LNCaP clone FGC (cell line): ENCODE measurements around the gene DGAT2L6.
"Not testable (repeated sequence)": the region's sequence is repeated elsewhere in the genome, so short reads cannot be mapped to it uniquely, and the experiment has no call there.

ENCODE experiments used
- DNase-seq: peaks from one replicate; pipeline ENCODE4 v3.0.0-alpha.2; 2011; ENCODE audit warnings: low read depth
- H3K4me3 ChIP-seq: 2 replicates; pipeline ENCODE4 v1.5.1; 2011; ENCODE audit warnings: mild to moderate bottlenecking, low read depth, low read length, control low read depth
- CTCF ChIP-seq: IDR thresholded peaks from 2 replicates; pipeline ENCODE4 v1.5.1; 2012; ENCODE audit warnings: mild to moderate bottlenecking; ENCODE audit not compliant: control insufficient read depth, insufficient read depth; ENCODE audit errors: extremely low read depth

Gene DGAT2L6

GRCh38 chrX:70231666-70232065, 54.4 kb downstream of the DGAT2L6 start:
- TF ChIP-seq CTCF = no peak
- no peak overlapping the region for H3K4me3 ChIP-seq
- DNase-seq = no peak

GRCh38 chrX:70234355-70234754, 57.1 kb downstream of the DGAT2L6 start, which contains the start of gene AWAT1:
Gene AWAT1 (plus strand): TSS chrX:70234655. CDS start chrX:70234696, 41 bp downstream.
- no peak for TF ChIP-seq CTCF
- H3K4me3 ChIP-seq = no peak within 1 kb of the TSS
- no peak for DNase-seq

GRCh38 chrX:70240751-70241150, 63.5 kb downstream of the DGAT2L6 start:
- no peak for TF ChIP-seq CTCF
- no peak overlapping the region for H3K4me3 ChIP-seq
- DNase-seq = no peak

GRCh38 chrX:70241501-70241900, 64.2 kb downstream of the DGAT2L6 start:
- TF ChIP-seq CTCF = no peak
- no peak overlapping the region for H3K4me3 ChIP-seq
- DNase-seq = no peak

- not testable (repeated sequence) for DNase-seq
Observed at GRCh38 chrX:70243601-70244000, 66.3 kb downstream of the DGAT2L6 start.

GRCh38 chrX:70244881-70245280, 67.6 kb downstream of the DGAT2L6 start:
- DNase-seq = no peak
- no peak overlapping the region for H3K4me3 ChIP-seq
- no peak for TF ChIP-seq CTCF

More at GRCh38 chrX:70243601-70244000, 66.3 kb downstream of the DGAT2L6 start:
- not testable (repeated sequence) for H3K4me3 ChIP-seq

GRCh38 chrX:70247252-70247651, 70.0 kb downstream of the DGAT2L6 start:
- TF ChIP-seq CTCF = no peak
- peak; percentile 35 for DNase-seq

More at GRCh38 chrX:70247252-70247651, 70.0 kb downstream of the DGAT2L6 start:
- no peak overlapping the region for H3K4me3 ChIP-seq
